GM18511 (cell line): ENCODE measurements around the gene LRRC25.

Source experiments
- ATAC-seq: cut with Tn5 transposase; IDR thresholded peaks from one replicate; pipeline ENCODE4 v1.9.1; 2021; ENCODE audit warnings: mild to moderate bottlenecking, moderate library complexity; ENCODE audit not compliant: unreplicated experiment

Gene LRRC25

DNA sequence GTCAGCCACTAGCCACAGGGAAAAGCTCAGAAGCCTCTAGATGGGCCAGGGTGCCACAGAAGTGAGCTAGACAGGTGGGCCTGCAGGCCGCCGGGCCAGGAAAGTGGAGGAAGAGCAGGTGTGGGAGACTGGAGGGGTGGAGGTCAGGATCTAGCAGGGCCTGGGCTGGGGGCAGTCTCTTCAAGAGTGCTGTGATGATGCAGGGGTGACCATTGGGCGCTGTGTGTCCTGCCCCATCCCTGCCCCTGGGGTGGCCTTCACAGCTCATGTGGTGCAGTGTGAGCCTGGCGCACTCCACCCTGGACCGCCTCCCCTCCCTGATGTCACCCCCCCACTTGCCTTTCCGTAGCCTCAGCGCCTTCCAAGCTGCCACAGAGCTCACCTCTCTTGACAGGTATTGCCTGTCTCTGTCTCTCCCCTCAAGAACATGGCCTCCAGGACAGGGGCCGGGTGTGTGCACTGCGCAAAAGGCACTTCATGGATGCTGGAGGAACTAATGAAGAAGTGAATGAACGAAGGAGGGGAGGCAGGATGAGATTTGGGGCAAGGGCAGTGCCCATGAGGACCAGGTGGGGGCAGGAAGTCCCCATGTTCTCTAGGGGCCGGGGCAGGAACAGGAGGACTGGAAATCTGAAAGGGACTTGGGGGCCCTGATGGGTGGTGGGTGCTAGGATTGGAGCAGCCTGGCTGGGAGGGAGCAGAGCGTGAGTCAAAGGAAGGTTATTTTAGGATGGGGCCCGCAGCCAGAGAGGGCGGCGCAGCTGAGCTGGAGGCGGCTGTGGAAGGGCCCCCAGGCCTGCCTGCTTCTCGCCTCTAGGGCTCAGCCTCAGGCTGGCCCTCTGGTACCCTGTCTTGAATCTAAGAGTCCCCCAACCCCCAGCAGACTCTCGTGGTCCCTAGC, 28.3 kb upstream of the LRRC25 start:
- ATAC-seq: no peak

DNA sequence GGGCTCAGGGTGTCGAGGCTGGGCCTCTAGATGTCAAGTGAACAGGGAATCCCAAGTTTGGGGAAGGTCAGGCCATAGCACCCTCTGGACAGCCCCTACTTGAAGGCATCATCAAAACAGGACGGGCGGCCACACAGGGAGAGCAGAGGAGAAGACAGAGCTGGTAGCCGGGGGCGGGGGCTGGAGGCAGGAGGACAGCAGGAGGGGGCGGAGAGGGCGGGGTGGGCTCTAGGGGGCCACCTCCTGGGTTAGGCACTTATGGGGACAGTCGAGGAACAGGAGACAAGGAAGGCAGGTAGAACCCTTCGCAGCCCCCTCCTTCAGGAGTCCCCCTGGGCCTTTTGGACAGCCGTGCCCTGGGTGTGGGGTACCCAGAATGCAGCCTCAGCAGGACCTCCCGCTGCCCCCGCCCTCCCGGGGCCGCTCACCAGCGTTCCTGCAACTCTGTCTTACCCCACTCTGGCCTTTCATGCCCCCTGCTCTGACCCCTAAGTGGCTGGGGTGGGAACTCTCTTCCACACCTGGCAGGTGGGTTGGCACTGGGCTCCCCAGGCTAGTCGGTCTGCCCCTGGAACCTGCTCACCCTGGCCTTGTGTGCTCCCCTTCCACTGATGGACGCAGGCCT, 27.6 kb upstream of the LRRC25 start:
- ATAC-seq: no peak

DNA sequence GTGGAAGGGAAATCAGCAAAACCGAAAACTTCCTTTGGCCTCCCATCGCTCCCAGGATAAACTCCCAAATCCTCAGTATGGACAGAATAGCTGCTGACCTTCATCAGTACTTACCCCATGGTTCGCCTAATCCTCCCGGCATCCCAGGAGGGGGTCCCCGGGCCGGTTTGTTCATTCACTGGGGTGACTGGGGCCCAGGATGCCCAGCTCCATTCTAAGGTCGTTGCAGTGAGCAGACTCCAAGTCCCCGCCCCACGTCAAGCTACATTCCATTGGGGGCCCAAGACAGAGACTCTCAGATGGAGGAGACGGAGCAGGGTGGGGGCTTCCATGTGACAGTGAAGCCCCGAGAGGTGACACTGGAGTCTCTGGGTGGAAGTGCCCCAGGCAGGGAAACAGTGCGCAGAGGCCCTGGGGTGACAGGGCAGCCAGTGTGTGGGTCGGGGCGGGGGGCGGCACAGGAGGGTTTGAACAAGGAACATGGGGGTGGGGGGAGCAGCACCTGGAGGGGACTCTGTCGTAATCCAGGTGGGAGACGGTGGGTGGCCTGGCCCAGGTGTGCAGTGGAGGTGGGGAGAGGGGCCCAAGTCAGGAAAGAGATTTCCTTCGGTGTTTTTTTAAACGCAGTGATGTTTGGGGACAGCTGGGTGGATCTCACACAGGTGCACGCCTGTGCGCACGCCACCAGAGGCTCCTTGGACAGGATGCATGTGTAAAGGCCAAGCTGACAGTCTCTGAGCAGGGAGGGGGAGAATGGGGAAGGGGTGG, 26.9 kb upstream of the LRRC25 start:
- no peak for ATAC-seq

DNA sequence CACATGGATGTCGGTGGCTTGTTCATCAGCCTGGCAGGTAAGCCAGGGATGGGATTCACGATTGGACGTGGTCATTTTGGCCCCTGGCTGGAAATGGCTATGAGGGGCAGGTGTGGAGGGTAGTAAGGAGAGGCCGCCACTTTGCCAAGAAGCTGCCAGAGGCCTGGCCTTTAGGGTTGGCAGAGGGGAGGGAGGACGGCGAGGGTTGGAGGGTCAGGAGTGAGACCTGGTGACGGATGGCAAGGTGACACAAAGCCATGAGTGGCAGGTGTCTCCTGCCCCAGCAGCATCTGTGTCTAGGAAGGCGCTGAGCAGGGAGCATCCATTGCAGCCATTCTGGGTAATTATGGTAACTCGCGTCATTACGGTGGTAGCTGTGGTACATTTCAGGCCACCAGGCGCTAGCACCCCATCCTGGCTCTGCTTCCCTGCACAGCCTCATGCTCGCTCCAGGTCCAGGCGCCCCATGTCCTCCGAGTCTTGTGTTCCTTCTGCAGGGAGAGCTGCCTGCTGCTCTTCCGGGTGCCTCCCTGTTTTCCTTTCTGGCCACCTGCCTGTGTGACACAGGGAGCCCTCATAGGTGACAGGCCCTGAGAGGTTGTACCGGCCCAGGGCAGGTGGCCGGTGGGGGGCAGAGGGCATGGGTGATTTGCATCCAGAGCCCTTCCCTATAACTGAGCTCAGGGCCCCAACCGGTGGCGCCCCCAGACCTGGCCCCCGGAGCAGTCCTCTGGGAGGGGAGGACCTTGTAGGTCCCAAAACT, 26.0 kb upstream of the LRRC25 start:
- ATAC-seq: no peak

DNA sequence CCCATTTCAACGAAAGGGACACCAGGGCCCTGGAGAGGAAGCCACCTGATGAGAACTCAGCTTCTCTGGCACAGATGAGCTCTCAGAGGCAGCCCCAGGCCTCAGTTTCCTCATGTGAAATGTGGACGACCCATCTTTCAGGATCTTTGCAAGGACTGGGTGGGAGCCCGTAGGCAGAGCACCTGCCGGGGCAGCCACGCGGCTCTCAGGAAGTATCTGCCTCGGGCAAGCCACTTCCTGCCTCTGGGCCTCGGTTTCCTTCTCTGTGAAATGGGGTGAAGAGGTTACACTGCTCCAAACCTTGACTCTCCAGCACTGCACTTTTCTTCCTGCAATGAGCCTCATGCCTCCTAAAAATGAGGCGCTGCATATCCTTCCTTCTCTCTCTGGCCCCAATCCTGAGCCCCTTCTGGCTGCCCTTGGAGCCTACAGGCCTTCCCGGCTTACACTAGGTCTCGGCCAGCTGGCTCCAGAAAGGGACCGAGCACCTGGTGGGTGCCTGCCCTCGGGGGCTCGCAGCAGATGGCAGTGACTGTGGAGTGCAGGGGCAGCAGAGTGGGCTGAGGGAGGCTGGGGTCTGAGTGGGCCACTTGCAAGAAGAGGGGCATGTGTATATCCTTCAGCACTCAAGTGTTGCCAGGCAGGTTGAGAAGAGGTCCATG, 25.2 kb upstream of the LRRC25 start:
- no peak for ATAC-seq

DNA sequence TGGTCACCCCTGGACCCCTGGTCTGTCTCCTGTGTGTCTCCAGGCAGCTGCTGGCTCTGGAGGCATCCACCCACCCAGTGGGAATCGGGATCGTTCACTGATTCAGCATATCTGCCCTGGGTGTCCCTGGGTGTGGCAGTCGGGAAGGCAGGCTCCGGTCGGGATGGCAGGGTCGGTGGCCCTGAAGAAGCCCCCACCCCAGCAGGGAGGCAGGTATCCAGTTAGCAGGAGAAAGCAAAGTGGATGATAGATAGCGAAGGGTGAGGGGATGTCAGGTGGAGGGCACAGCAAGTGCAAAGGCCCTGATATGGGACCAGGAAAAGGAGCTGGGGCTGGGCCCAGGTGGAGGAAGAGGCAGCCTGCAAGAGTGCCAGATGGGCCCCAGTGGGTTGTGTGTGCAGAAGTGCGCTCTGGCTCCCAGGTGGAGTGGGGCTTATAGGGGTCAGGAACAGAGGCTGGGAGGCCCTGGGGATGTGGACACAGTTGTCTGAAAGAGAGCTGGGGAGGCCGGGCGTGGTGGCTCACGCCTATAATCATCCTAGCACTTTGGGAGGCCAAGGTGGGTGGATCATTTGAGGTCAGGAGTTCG, 24.0 kb upstream of the LRRC25 start:
- ATAC-seq: no peak

DNA sequence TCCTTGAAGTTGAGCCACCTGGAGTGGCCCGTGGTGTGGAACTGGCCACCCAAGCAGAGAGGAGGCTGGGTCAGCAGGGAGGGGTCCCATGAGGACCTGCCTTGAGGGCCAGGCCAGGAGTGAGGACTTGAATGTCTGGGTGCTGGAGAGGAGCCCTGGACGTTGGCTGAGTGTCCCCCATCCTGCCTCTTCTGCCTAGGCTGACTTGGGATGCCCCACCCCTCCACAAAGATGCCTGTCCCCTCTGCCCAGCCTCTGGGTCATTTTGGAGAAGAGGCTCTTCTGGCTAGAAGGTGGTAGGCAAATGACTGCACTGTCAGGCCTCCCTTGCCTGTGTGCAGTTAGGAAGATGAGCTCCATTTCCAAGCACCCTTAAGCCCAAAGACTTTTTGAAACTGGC, 23.5 kb upstream of the LRRC25 start:
- no peak for ATAC-seq

DNA sequence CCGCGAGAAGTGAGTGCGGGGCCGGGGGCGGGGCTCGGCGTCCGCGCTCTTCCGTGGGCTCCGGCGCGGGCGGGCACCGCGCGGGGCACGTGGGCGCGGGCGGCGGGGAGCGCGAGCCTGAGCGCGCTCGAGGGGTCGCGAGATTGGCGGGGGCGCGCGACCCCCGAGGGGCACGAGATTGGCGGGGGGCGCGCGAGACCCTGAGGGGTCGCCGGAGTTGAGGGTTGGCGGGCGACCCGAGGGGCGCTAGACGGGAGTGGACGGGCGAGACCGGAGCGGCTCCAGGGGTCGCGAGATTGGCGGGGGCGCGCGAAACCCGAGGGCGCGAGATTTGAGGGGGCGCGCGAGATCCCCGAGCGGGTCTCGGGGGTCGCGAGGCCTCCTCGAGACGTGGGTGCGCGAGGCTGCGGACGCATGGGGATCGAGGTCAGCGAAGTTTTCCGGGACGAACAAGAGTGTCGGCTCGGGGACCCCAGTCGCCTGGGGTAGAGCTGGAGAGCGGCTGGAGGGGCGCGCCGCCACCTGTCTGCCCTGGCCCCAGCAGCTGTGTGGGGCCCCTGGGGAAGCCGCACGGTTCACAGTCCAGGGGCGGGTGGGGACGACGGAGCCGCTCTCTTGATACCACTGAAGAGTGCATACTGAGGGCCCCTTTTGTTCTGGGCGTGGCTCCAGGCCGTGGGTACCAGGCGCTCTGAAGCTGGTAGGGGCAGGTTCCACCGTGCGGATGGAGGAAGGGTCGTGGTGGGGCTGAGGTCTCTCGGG, 22.5 kb upstream of the LRRC25 start:
- no peak for ATAC-seq

DNA sequence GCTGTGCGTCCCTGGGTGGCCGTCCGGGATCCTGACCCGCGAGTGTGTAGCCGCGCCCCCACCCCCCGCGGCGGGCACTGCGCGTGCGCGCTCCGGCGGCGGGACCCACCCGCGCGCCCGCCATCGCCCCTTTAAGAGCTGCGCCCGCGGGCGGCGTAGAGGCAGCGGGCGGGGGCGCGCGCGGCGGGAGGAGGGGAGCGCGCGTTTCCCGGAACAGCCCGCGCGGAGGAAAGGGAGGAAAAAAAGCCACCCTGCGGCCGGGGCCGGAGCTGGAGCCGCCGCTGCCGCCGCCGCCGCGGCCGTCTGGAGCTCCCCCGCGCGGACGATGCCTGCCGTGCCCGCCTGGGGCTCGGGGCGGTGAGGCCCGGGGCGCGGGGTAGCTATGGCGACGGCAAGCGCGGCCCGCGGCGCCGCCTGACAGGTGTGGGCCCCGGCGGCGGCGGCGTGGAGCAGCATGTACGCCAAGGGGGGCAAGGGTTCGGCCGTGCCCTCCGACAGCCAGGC, 21.8 kb upstream of the LRRC25 start, which contains the start of gene SSBP4:
Gene SSBP4 (plus strand): TSS at position 204 of the 504 bp plus-strand sequence. CDS start 251 bp downstream, at position 455.
- ATAC-seq: peak; percentile 59

DNA sequence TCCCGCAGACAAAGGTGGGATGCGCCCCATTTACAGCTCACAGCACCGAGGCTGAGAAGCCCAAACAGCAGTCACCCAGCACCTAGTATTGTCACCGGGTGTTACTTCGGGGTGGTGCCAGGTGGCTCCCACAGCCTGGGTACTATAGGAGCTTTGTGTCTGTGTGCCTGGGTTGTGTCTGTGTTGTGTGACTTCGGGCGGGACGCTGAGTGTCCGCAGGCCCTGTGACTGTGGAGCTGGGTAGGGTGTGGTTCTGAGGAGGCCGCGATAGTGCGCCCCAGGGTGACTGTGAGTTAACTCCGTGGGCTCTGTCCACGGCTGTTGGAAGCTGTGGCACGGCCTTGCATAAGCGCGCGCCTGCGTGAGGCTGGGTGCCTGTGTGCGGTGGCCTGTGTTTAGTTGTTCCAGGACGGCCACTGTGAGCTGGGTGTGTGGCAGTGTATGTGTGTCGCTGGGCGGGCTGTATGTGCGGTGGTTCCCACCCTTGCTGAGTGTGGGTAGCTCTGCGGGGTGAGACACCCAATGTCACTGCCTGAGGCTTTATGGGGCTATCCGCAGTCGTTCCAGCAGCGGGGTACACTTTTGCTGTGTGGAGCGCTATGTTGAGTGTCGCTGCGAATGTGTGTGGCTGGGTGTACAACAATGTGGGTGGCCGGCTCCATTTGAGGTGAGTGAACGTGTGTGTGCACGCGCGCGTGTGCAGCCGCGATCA, 21.2 kb upstream of the LRRC25 start:
- ATAC-seq: no peak

DNA sequence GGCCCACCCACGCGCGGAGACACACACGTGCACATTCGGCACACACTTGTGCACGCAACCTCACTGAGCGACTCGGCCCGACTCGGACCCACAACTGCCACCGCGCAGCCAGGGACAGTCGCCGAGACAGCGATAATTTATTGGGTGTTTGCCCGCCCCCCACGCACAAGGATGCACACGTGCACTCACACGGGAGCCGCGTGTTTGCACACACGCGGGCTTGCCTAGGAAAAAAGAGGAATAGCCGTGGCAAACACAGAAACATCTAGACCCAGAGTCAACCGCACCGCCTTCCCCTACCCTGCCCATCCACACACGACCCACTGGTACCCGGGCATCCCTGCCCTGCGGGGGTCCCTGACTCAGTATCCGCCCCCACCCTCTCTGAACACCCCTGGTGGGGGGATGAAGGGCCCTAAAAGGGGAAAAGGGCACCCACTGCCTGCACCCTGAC, 20.6 kb upstream of the LRRC25 start:
- no peak for ATAC-seq

DNA sequence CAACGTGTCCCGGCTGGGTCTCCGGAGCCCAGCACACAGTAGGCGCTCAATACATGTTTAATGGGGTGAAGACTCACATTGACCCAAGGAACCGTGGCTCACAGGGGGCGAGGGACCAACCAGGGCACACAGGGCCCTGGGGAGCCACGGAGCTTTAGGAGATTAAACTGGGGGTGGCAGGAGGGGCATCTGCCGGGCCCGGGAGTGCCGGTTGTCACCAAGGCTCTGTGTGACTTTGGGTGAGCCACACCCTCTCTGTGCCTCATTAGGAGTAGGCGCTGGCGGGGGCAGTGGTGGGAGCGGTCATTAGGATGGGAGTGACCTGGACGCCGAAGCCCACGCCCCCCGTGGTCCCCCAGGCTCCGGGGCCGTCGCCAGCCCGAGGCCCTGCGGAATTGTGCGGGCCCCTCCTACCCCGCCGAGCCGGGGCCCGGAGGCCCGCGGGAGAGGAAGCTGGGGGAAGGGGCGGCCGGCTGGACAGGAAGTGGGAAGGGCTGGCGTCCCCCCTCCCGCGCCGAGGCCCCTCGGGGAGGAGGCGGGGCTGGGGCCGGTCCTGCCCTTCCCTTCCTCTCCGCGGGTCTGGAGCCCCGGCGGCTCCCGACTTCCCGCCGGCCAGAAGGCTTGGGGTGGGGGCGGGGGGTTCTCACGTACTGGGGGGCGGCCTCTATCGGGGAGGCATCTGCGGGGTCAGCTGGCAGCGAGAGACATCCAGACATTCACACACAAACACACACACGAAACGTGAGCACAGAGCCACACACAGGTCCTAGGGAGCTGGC, 20.0 kb upstream of the LRRC25 start:
- no peak for ATAC-seq

DNA sequence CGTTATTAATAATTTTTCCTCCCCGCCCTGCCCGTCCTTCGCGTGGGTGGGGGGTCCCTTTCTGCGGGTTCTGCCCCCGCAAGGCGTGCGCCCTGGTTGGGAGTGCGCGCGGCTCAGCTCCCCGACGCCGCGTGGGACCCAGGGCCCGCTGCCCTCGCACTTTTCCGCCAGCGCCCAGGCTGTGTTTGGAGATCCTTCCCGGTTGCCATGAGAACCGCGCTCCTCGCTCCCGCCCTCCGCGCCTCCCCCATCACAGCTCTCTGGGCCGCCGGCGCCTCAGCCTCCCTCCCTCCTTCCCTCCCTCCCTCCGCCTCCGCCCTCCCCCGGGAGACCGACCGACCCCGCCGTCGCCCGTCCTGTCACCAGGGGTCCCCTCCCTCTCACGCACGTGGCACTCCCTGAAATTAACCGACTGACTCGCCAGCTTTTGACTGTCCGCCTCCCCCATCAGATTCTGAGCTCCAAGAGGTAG, 19.4 kb upstream of the LRRC25 start:
- ATAC-seq: no peak

DNA sequence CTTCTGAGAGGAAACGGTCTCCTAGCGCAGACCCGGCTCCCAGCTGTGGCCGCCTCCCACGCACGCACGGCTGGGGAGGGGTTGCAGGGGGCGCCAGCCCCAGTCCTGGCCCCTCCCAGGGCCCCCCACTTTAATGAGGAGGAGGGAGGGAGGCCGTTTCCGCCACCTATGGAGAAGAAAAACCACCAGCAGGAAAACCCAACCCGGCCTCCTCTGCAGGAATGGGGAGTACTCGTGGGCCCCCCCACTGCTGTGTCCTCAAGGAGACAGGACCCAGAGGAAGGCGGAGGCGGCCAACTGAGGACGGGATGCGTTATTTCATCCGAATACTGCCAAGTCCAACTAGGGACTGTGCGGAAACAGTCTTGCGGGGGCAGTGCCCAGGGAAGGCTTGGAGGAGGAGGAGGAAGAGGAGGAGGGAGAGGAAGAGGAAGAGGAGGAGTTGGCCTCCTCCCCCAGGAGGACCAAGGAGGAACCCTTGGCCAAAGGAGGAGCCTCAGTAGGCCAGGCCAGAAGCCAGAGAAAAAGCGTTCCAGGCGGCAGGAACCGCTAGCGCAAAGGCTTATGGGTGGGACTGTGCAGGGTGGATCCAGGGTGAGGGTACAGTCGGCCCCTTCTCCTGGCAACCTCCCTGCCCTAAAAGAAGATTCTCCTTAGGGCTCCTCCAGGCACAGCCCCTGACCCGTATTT, 17.9 kb upstream of the LRRC25 start:
- ATAC-seq: no peak

DNA sequence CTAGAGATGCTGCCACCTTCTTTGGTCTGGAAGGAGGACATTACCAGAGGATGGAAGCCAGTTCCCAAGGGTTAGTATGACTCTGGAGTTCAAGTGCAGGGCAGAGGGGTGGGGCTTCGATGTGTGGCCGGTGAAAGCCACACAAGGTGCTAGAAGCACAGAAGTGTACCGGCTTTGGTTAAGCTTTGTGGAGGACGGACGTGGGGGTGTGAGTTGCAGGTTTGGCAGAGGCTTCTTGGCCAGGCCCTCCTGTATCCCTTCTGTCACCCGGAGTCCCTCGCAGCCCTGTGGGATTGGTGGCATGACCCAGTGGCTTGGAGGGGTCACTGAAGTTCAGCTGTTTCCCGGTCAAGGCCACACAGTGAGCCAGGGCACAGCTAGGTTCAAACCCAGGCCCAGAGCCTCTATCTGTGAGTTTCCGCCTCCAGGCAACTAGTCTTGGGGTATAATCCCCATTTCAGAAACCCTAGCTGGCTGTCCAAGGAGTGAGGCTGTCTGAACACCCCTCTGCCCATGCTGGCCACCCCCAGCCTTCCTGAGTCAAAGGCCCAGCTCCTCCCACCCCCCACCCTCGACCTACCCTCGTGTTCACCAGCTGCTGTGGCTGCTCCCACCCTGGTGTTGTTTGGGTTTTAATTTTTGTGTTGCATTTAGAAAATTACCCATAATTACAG, 17.2 kb upstream of the LRRC25 start:
- ATAC-seq: no peak

DNA sequence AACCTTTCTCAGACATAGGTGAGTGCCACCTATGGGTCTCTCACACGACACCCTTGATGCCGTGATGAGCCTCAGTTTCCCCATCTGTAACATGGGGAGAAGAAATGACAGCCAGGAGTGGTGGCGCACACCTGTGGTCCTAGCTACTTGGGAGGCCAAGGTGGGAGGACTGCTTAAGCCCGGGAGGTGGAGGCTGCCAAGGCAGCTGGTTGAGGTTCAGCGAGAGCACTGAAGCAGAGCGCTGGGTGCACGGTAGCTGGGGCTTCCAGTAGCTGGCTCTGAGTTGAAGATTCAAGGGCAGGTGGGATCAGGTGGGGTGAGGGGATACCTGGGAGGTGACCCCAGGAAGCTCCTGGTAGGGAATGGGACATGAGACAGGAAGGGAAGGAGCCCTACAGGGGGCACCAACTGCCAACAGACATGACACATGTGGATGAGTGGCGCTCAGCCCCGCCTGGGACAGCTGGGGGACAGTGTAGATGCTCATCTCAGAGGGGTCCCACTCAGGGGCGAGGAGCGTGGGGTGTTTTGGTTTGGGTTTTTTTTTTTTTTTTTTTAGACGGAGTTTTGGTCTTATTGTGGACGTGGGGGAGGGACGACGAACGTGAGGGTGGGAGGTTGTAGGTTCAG, 15.3 kb upstream of the LRRC25 start:
- no peak for ATAC-seq
